GM18909 (cell line): ENCODE results near the gene FGFR4.

ENCODE experiments used
- ATAC-seq: cut with Tn5 transposase; IDR thresholded peaks from one replicate; pipeline ENCODE4 v1.9.1; 2021; ENCODE audit warnings: mild to moderate bottlenecking; ENCODE audit not compliant: unreplicated experiment, poor library complexity

Gene FGFR4

GRCh38 chr5:177098470-177099141, 11.9 kb downstream of the FGFR4 start:
- ATAC-seq, result no peak

GRCh38 chr5:177099422-177100093, 12.8 kb downstream of the FGFR4 start:
- no peak for ATAC-seq

DNA sequence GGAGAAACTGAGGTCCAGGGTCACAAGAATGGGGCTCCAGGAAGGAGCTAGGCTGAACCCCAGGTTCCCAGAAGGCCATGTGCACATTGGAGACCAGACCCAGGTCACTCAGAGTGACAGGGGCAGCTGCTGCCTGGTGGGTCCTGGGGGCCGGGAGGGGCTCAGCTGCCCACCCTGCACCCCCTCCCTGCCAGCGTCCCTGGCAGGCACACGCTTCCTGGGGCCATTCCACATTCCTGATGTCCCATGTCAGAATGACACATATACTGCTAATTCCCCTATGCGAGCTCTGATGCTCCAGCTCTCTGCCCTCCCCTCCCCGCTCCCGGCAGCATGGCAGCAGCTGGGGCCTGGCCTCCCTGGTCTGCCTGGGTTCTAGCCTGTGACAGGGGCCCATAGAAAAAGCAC, 14.0 kb downstream of the FGFR4 start:
- ATAC-seq, result no peak

GRCh38 chr5:177103523-177104253, 17.0 kb downstream of the FGFR4 start:
- no peak for ATAC-seq

DNA sequence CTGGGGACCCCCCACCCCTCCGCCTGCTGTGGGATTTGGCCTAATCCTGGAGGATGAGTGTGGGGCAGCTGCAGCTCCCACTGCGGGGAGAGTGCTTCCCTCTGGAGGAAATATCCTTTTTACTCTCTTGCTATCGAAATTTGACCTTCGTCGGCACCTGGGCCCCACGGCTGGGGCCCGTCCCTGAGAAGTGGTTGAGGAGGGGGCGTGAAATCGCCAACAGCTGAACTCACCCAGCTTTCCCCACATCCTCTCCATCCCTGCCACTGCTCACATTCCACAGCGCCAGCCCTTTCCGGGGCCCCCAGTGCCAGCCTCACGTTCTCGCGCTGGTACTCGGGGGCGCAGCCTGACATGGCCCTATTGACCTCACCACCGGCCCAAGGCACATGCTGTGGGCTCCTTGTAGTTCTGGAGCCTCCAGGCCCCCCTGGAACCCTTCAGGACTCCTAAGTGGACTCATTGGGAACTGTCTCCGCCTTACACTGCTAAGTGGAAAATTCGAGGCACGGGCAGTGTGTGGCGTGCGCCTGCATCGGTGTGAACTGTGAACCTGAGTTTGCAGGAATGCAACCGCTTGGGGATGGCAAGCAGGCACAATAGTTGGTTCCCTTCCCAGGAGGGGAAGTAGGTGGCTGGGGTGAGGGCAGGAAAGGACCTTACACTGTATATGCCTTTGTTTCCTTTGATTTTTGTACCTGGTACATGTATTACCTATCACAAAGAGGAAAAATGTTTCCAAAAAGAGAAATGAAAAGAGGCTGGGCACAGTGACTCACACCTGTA, 19.2 kb downstream of the FGFR4 start:
- ATAC-seq, result no peak

DNA sequence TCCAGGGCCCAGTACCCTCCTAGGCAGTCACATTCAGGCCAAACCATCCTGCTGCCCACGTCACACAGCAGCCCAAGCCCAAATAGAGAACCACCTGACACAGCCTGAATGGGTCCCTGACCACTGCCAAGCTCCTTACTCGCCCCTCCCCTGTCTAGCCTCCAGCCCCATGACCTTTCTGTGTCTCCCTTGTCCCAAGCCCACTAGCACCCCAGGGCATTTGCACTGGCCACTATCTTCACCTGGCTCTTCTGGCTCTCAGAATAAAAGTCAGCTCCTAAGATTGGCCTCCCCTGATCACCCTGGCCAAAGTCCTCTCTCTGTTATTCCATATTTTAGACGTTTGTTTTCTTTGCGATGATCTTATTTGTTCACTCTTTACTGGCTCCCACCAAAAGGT, 20.4 kb downstream of the FGFR4 start:
- ATAC-seq, result no peak

DNA sequence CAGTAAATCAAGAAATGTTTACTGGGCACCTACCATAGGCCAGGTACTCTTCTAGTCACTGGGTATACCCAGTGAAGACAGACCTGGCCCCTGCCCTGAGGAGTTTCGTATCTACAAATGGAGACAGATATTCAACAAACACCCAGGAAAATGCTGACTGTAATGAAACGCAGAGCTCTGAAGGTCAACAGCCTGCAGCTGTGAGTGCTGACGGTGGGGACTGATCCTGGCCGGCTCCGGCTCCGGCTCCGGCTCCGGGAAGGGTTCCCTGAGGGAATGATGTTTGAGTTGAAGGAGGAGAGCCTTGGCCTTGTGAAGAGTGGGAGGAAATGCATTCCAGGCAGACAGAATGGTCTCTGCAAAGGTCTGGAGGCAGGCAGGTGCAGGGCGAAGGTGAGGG, 23.1 kb downstream of the FGFR4 start:
- no peak for ATAC-seq

GRCh38 chr5:177111720-177112394, 25.1 kb downstream of the FGFR4 start:
- no peak for ATAC-seq

GRCh38 chr5:177112589-177113220, 26.0 kb downstream of the FGFR4 start:
- ATAC-seq, result no peak

- ATAC-seq, result peak; percentile 62
These were observed 27.1 kb downstream of the FGFR4 start for GRCh38 chr5:177113566-177114424.

GRCh38 chr5:177116631-177117373, 30.1 kb downstream of the FGFR4 start:
- ATAC-seq, result no peak

DNA sequence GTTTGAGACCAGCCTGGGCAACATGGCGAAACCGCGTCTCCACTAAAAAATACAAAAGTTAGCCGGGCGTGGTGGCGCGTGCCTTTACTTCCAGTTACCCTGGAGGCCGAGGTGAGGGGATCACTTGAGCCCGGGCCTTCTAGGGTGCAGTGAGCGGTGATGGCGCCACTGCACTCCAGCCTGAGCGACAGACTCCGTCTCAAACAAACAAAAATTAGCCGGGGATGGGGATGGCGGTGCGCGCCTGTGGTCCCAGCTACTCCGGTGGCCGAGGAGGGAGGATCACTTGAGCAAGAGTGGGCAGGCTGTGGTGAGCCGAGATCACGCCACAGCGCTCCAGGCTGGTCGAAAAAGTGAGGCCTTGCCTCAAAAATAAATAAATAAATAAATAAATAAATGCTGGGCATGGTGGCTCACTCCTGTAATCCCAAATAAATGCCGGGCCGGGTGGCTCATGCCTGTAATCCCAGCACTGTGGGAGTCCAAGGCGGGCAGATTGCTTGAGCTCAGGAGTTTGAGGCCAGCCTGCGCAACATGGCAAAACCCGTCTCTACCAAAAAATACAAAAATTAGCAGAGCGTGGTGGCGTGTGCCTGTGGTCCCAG, 30.8 kb downstream of the FGFR4 start:
- no peak for ATAC-seq

DNA sequence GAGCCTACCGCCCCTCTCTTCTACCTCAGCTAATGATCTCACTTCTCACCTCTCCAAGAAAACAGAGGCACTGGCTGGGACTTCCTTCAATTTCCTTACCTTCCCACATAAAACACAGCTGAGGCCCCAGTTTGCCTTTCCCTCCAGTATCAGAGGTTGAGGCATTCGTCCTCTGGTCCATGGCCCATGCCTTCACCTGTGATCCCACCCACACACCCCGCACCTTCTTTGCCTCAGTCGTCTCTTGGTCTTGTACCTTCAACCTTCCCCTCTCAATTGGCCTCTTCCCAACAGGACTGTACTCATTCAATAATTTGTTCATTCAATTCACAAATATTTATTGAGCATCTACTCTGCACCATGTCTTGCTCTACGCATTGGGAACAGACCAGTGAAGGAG, 35.9 kb downstream of the FGFR4 start:
- no peak for ATAC-seq

DNA sequence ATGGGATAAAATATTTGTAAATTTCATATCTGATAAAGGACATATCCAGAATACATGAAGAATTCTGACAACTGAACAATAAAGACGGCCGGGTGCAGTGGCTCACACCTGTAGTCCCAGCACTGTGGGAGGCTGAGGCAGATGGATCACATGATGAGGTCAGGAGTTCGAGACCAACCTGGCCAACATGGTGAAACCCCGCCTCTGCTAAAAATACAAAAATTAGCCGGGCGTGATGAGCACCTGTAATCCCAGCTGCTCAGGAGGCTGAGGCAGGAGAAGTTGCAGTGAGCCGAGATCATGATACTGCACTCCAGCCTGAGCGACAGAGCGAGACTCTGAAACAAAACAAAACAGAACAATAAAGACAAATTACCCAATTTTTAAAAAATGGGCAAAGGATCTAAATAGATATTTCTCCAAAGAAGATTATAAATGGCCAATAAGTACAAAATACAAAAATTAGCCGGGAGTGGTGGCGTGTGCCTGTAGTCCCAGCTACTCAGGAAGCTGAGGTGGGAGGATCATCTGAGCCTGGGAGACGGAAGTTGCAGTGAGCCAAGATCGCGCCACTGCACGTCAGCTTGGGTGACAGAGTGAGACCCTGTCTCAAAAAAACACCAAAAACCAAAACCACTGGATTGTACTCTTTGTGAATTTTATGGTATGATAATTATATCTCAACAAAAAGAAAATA, 37.2 kb downstream of the FGFR4 start:
- ATAC-seq, result no peak

GRCh38 chr5:177124486-177124991, 37.8 kb downstream of the FGFR4 start:
- ATAC-seq, result no peak

- no peak for ATAC-seq
These were observed 40.1 kb downstream of the FGFR4 start for GRCh38 chr5:177126771-177127170.

- no peak for ATAC-seq
These were observed 41.9 kb downstream of the FGFR4 start for GRCh38 chr5:177128551-177128981.
